Activated CD4-positive, alpha-beta T cell treated with anti-CD3 and anti-CD28 coated beads, Interleukin-2, amount 10 ng/mL, durations not matched to agents 7 days and 5 days (primary cell): Measurements from ENCODE around the gene SMPD1. TPM values are rescaled to one million over a fixed set of nuclear protein-coding genes. Genes with fewer than 3 reads are reported as not detected.

Experiments used
- CTCF ChIA-PET: fragments of 350-600 bp; sonication (Branson Sonifier 250); formaldehyde crosslinking; loops from one replicate; lab custom pipeline; 2021; ENCODE audit warnings: antibody characterized with exemption; lab: Charles Lee
- POLR2A ChIA-PET: fragments of 350-600 bp; sonication (Branson Sonifier 250); formaldehyde crosslinking; loops from one replicate; lab custom pipeline; 2021; ENCODE audit warnings: antibody characterized with exemption; lab: Charles Lee
- DNase-seq: peaks from one replicate; pipeline ENCODE4 v3.0.0-alpha.2; 2020
- H3K27ac Mint-ChIP-seq: one replicate; pipeline ENCODE4 v1.8.0; 2021; ENCODE audit warnings: mild to moderate bottlenecking, moderate library complexity, mixed read lengths
- H3K27me3 Mint-ChIP-seq: one replicate; pipeline ENCODE4 v1.8.0; 2021; ENCODE audit warnings: mixed read lengths
- H3K36me3 Mint-ChIP-seq: one replicate; pipeline ENCODE4 v1.8.0; 2021; ENCODE audit warnings: low read depth, mixed read lengths
- H3K4me1 Mint-ChIP-seq: one replicate; pipeline ENCODE4 v1.8.0; 2021; ENCODE audit warnings: mixed read lengths
- H3K4me3 Mint-ChIP-seq: one replicate; pipeline ENCODE4 v1.8.0; 2021; ENCODE audit warnings: mild to moderate bottlenecking, moderate library complexity, mixed read lengths
- H3K9me3 Mint-ChIP-seq: one replicate; pipeline ENCODE4 v1.8.0; 2021; ENCODE audit warnings: mixed read lengths
- total RNA-seq, 2 experiments: library from RNA; stranded (reverse); gene quantifications; one replicate each; pipeline ENCODE4 v1.2.3, GENCODE V29; 2021

SMPD1 gene
- total RNA-seq, 2 experiments from 2014 or later = 46.1 to 53.6 TPM

- Mint-ChIP-seq H3K4me3 (no peak overlapping the region), H3K27ac (peak overlapping the region; percentile 67), H3K27me3 (no peaks in the 10 kb centered on the region), H3K36me3 (peaks cover 41% of the 10 kb centered on the region), H3K9me3 (no peaks in the 10 kb centered on the region), H3K4me1 (peaks cover 75% of the 10 kb centered on the region)
- no peak for DNase-seq
- ChIA-PET CTCF (interaction anchor here (1.3 to 7.2 kb wide), 4 partner anchors 8 to 22 kb away, joined by 5 to 61 read pairs (median 6); partner anchors contain the start of gene SMPD1), POLR2A (interaction anchor here (0.6 kb wide), 1 partner anchor 102 kb away, joined by 3 read pairs; no protein-coding TSS in a partner anchor)
Observed at GRCh38 chr11:6405052-6405667, 14.9 kb downstream of the SMPD1 start.

GRCh38 chr11:6405846-6406245 lies 15.6 kb downstream of the SMPD1 start:
- no peak for DNase-seq
- Mint-ChIP-seq H3K36me3 (peaks cover 39% of the 10 kb centered on the region), H3K4me1 (peaks cover 70% of the 10 kb centered on the region), H3K4me3 (no peak overlapping the region), H3K27me3 (no peaks in the 10 kb centered on the region), H3K27ac (no peak overlapping the region), H3K9me3 (no peaks in the 10 kb centered on the region)
- CTCF ChIA-PET = interaction anchor here (1.0 to 2.2 kb wide), 6 partner anchors 7 to 38 kb away, joined by 3 to 7 read pairs (median 4); no protein-coding TSS in a partner anchor
- POLR2A ChIA-PET = no interaction called here

- peaks cover 36% of the 10 kb centered on the region for H3K36me3 Mint-ChIP-seq
- POLR2A ChIA-PET = no interaction called here
- peaks cover 65% of the 10 kb centered on the region for H3K4me1 Mint-ChIP-seq
- CTCF ChIA-PET = interaction anchor here (1.0 to 1.5 kb wide), 6 partner anchors 10 to 69 kb away, joined by 3 to 5 read pairs (median 4); no protein-coding TSS in a partner anchor
- no peak overlapping the region for H3K4me3 Mint-ChIP-seq
- H3K27ac Mint-ChIP-seq = peak overlapping the region; percentile 1
- no peaks in the 10 kb centered on the region for H3K9me3 Mint-ChIP-seq
- DNase-seq = no peak
- no peaks in the 10 kb centered on the region for H3K27me3 Mint-ChIP-seq
Observed at GRCh38 chr11:6406370-6406769, 16.1 kb downstream of the SMPD1 start.

- Mint-ChIP-seq H3K36me3 (peaks cover 24% of the 10 kb centered on the region), H3K27ac (no peak overlapping the region), H3K4me1 (peaks cover 34% of the 10 kb centered on the region)
Observed at GRCh38 chr11:6410695-6411430, 20.6 kb downstream of the SMPD1 start.

GRCh38 chr11:6411594-6412031 lies 21.3 kb downstream of the SMPD1 start:
- Mint-ChIP-seq H3K27me3 (no peaks in the 10 kb centered on the region), H3K4me3 (no peak overlapping the region), H3K9me3 (no peaks in the 10 kb centered on the region), H3K4me1 (peaks cover 27% of the 10 kb centered on the region), H3K36me3 (peaks cover 21% of the 10 kb centered on the region), H3K27ac (no peak overlapping the region)
- ChIA-PET CTCF (interaction anchor here (1.1 to 1.9 kb wide), 5 partner anchors 9 to 32 kb away, joined by 3 to 9 read pairs (median 4); no protein-coding TSS in a partner anchor), POLR2A (no interaction called here)
- DNase-seq = no peak

More at GRCh38 chr11:6410695-6411430, 20.6 kb downstream of the SMPD1 start:
- DNase-seq = no peak
- POLR2A ChIA-PET = no interaction called here
- no peak overlapping the region for H3K4me3 Mint-ChIP-seq
- CTCF ChIA-PET = interaction anchor here (0.9 to 1.9 kb wide), 10 partner anchors 8 to 160 kb away, joined by 3 to 9 read pairs (median 5); no protein-coding TSS in a partner anchor
- H3K27me3 Mint-ChIP-seq = no peaks in the 10 kb centered on the region
- no peaks in the 10 kb centered on the region for H3K9me3 Mint-ChIP-seq

- ChIA-PET POLR2A (interaction anchor here (1.2 kb wide), 1 partner anchor 24 kb away, joined by 3 read pairs; the partner anchor contains the start of gene SMPD1), CTCF (interaction anchor here (0.9 to 1.8 kb wide), 6 partner anchors 9 to 37 kb away, joined by 4 to 7 read pairs (median 4); no protein-coding TSS in a partner anchor)
- no peaks in the 10 kb centered on the region for H3K27me3 Mint-ChIP-seq
- no peak overlapping the region for H3K27ac Mint-ChIP-seq
- H3K4me1 Mint-ChIP-seq = peaks cover 14% of the 10 kb centered on the region
- H3K4me3 Mint-ChIP-seq = no peak overlapping the region
- no peaks in the 10 kb centered on the region for H3K9me3 Mint-ChIP-seq
- peaks cover 18% of the 10 kb centered on the region for H3K36me3 Mint-ChIP-seq
- peak; percentile 69 for DNase-seq
Observed at GRCh38 chr11:6413791-6414201, 23.5 kb downstream of the SMPD1 start.

GRCh38 chr11:6414874-6415328 lies 24.6 kb downstream of the SMPD1 start:
- ChIA-PET CTCF (interaction anchor here (0.8 to 1.8 kb wide), 3 partner anchors 12 to 253 kb away, joined by 3 to 5 read pairs (median 3); no protein-coding TSS in a partner anchor), POLR2A (no interaction called here)
- H3K36me3 Mint-ChIP-seq = peaks cover 9% of the 10 kb centered on the region
- DNase-seq = peak; percentile 27
- H3K4me3 Mint-ChIP-seq = no peak overlapping the region
- peaks cover 3% of the 10 kb centered on the region for H3K27me3 Mint-ChIP-seq
- no peaks in the 10 kb centered on the region for H3K9me3 Mint-ChIP-seq
- peaks cover 14% of the 10 kb centered on the region for H3K4me1 Mint-ChIP-seq
- no peak overlapping the region for H3K27ac Mint-ChIP-seq

- ChIA-PET CTCF (interaction anchor here (1.1 kb wide), 1 partner anchor 10 kb away, joined by 3 read pairs; no protein-coding TSS in a partner anchor), POLR2A (no interaction called here)
- Mint-ChIP-seq H3K27ac (no peak overlapping the region), H3K9me3 (no peaks in the 10 kb centered on the region), H3K36me3 (peaks cover 5% of the 10 kb centered on the region), H3K4me3 (no peak overlapping the region), H3K27me3 (peaks cover 5% of the 10 kb centered on the region), H3K4me1 (peaks cover 16% of the 10 kb centered on the region)
- no peak for DNase-seq
Observed at GRCh38 chr11:6415797-6416196, 25.5 kb downstream of the SMPD1 start.

GRCh38 chr11:6417907-6418556 lies 27.8 kb downstream of the SMPD1 start:
- no peak for DNase-seq
- no peaks in the 10 kb centered on the region for H3K9me3 Mint-ChIP-seq
- ChIA-PET CTCF (interaction anchor here (0.6 to 1.7 kb wide), 14 partner anchors 8 to 1782 kb away, joined by 3 to 6 read pairs (median 4); partner anchors contain the start of genes HPX and SMPD1), POLR2A (no interaction called here)
- H3K4me1 Mint-ChIP-seq = peaks cover 11% of the 10 kb centered on the region
- no peaks in the 10 kb centered on the region for H3K36me3 Mint-ChIP-seq
- no peak overlapping the region for H3K4me3 Mint-ChIP-seq
- peaks cover 21% of the 10 kb centered on the region for H3K27me3 Mint-ChIP-seq
- no peak overlapping the region for H3K27ac Mint-ChIP-seq

- Mint-ChIP-seq H3K9me3 (no peaks in the 10 kb centered on the region), H3K27ac (no peak overlapping the region), H3K36me3 (no peaks in the 10 kb centered on the region), H3K27me3 (peaks cover 27% of the 10 kb centered on the region), H3K4me3 (no peak overlapping the region), H3K4me1 (peaks cover 7% of the 10 kb centered on the region)
- POLR2A ChIA-PET = interaction anchor here (0.6 to 1.4 kb wide), 2 partner anchors 16 to 25 kb away, joined by 3 to 11 read pairs; no protein-coding TSS in a partner anchor
- CTCF ChIA-PET = interaction anchor here (0.6 to 1.7 kb wide), 10 partner anchors 9 to 1782 kb away, joined by 3 to 5 read pairs (median 4); partner anchors contain the start of genes HPX and SMPD1
- DNase-seq = no peak
Observed at GRCh38 chr11:6418557-6419008, 28.3 kb downstream of the SMPD1 start.

- peak within 1 kb of the TSS; percentile 63 for H3K27ac Mint-ChIP-seq
- no peaks in the 10 kb centered on the region for H3K9me3 Mint-ChIP-seq
- peaks cover 32% of the 10 kb centered on the region for H3K27me3 Mint-ChIP-seq
- H3K4me1 Mint-ChIP-seq = peaks cover 7% of the 10 kb centered on the region
- peak within 1 kb of the TSS; percentile 76 for H3K4me3 Mint-ChIP-seq
- CTCF ChIA-PET = interaction anchor here (0.6 to 1.9 kb wide), 10 partner anchors 9 to 1781 kb away, joined by 3 to 12 read pairs (median 4); partner anchors contain the start of genes HPX and SMPD1
- H3K36me3 Mint-ChIP-seq = no peaks in the 10 kb centered on the region
- POLR2A ChIA-PET = interaction anchor here (0.6 to 1.4 kb wide), 2 partner anchors 16 to 25 kb away, joined by 3 to 11 read pairs; no protein-coding TSS in a partner anchor
- peak; percentile 64 for DNase-seq
Observed at GRCh38 chr11:6419009-6419631, 28.8 kb downstream of the SMPD1 start, which contains the start of gene APBB1. Gene APBB1 (minus strand): TSS chr11:6419094. CDS start chr11:6411347, 7,747 bp downstream.
